ENCODE results near the gene DAZL. TPM values are rescaled to one million over a fixed set of nuclear protein-coding genes. Genes with fewer than 3 reads are reported as not detected.

DAZL gene, protein sequence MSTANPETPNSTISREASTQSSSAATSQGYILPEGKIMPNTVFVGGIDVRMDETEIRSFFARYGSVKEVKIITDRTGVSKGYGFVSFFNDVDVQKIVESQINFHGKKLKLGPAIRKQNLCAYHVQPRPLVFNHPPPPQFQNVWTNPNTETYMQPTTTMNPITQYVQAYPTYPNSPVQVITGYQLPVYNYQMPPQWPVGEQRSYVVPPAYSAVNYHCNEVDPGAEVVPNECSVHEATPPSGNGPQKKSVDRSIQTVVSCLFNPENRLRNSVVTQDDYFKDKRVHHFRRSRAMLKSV
- total RNA-seq (not detected), polyA plus RNA-seq (not detected)

DNA sequence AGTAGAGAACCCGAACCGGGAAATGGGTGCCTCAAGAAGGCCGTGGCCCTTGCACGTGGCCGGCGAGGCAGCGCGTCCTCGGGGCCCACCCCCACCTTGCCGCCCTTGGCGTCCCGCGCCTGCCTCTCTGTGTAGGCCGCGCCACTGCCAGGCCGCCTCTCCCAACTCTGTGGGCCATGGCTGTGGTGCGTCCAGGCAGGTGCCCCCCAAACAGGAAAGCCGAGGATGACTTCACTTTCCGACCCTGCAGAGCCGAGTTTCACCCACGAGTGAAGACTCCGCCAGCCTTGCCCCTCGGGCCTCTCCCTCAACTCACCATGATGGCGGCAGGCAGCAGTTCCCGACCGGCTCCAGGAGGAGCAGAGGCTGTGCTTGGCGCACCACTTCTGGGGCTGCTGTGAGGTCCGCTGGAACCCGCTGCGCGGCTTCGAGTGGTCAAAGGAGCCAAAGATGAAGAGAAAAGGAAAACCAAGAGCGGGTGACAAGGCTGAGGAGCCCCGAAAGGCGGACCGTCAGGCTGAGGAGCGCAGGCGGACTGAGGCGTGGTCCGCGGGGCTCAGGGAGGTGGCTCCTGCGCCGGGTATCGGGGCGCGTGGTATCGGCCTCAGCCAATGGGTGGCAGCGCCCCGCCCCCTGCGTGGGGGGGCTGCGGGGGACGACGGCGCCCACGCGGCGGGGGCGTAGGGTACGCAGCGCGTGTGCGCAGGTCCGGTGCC lies at the start of gene DAZL:
DAZL (minus strand) TSS at position 537 of the 716 bp plus-strand sequence; CDS start at position 319, 218 bp downstream.
- no peak within 1 kb of the TSS for H3K4me3 ChIP-seq (ENCODE audit: low read length in 2 of 2)
- intact Hi-C loops (cut with micrococcal nuclease), result loop anchor here (5.0 to 10.0 kb wide), 2 partner anchors 227 to 430 kb away; no protein-coding TSS in a partner anchor
- peaks cover 0 to 2% of the 10 kb centered on the region in 2 donors for H3K27me3 Mint-ChIP-seq

DNA sequence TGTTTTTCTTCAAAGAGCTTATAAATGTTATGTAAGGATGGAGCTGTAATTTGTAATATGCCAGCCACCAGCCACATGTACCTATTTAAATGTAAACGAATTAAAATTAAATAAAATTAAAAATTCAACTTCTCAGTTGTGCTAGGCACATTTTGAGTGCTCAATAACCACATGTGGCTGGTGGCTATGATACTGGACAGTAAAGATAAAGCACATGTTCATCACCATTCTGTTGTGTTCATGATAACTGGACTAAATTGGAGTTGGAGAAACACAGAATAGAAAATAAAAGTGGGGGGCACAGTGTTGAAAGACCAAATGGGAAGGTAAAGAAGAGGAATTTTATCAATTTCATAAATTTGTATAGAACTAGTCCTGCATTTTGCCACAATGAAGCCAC lies 49.8 kb upstream of the DAZL start:
- POLR2A ChIA-PET (ENCODE audit: partially characterized antibody), result no interaction called here
- no peaks in the 10 kb centered on the region for H3K9me3 ChIP-seq (ENCODE audit: control insufficient read depth in 1 of 2, low read length in 2 of 2)
- no peaks in the 10 kb centered on the region for H3K36me3 Mint-ChIP-seq
- CTCF ChIA-PET (ENCODE audit: partially characterized antibody), result interaction anchor here (1.4 kb wide), 1 partner anchor 10 kb away, joined by 3 read pairs; no protein-coding TSS in a partner anchor
- intact Hi-C loops (cut with micrococcal nuclease), result no loop called here
- H3K4me1 ChIP-seq (ENCODE audit: insufficient read depth, low read length), result no peaks in the 10 kb centered on the region
- no peaks in the 10 kb centered on the region for H3K36me3 ChIP-seq (ENCODE audit: insufficient read depth, low read length)
- H3K4me3 ChIP-seq (ENCODE audit: low read length in 2 of 2), result no peak overlapping the region
- no peaks in the 10 kb centered on the region for H3K27me3 ChIP-seq (ENCODE audit: insufficient read depth, low read length)
- DNase-seq, result no peak
- no peaks in the 10 kb centered on the region for H3K9me3 Mint-ChIP-seq
- no peak overlapping the region for H3K4me3 Mint-ChIP-seq
- no peaks in the 10 kb centered on the region for H3K4me1 Mint-ChIP-seq
- peaks cover 0 to 1% of the 10 kb centered on the region in 2 donors for H3K27me3 Mint-ChIP-seq
- H3K27ac Mint-ChIP-seq, result no peak overlapping the region
- no peak overlapping the region for H3K27ac ChIP-seq (ENCODE audit: low read depth, low read length)

More for the DNA sequence above, at the start of gene DAZL:
- POLR2A ChIA-PET (ENCODE audit: partially characterized antibody), result no interaction called here
- H3K9me3 ChIP-seq (ENCODE audit: control insufficient read depth in 1 of 2, low read length in 2 of 2), result no peaks in the 10 kb centered on the region
- H3K36me3 Mint-ChIP-seq, result no peaks in the 10 kb centered on the region
- CTCF ChIA-PET (ENCODE audit: partially characterized antibody), result no interaction called here
- no peaks in the 10 kb centered on the region for H3K36me3 ChIP-seq (ENCODE audit: insufficient read depth, low read length)
- H3K9me3 Mint-ChIP-seq, result no peaks in the 10 kb centered on the region
- peaks cover 0 to 2% (median under 1%) of the 10 kb centered on the region in 4 donors for H3K4me1 Mint-ChIP-seq
- peak within 1 kb of the TSS in 1 of 8 donors; percentile 16 for H3K4me3 Mint-ChIP-seq
- no peaks in the 10 kb centered on the region for H3K4me1 ChIP-seq (ENCODE audit: insufficient read depth, low read length)
- no peak for DNase-seq
- no peaks in the 10 kb centered on the region for H3K27me3 ChIP-seq (ENCODE audit: insufficient read depth, low read length)
- H3K27ac ChIP-seq (ENCODE audit: low read depth, low read length), result no peak within 1 kb of the TSS
- no peak within 1 kb of the TSS for H3K27ac Mint-ChIP-seq

DNA sequence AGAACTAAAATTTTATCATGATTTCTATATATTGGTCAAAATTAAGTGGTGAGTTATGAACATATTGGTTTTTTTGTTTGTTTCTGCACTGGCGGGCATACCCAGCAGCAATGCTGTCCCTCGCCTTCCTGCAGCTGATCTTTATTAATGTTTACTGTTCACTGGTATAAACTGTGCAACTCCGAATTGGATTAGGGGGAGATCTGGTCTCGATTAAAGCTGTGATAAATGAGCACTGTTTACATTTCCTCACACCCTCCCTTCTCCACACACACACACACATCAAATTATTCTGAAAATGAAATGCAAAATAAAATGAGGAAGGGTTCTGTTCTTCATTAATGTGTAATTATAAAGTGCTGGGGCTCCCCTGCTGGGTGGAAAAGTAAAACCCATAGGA lies 48.5 kb upstream of the DAZL start:
- Mint-ChIP-seq H3K4me3 (no peak overlapping the region), H3K4me1 (no peaks in the 10 kb centered on the region), H3K36me3 (no peaks in the 10 kb centered on the region), H3K27ac (no peak overlapping the region), H3K9me3 (no peaks in the 10 kb centered on the region), H3K27me3 (peaks cover 0 to 2% of the 10 kb centered on the region in 2 donors)
- Histone ChIP-seq H3K27ac (ENCODE audit: low read depth, low read length) (no peak overlapping the region), H3K36me3 (ENCODE audit: insufficient read depth, low read length) (no peaks in the 10 kb centered on the region), H3K4me1 (ENCODE audit: insufficient read depth, low read length) (no peaks in the 10 kb centered on the region), H3K27me3 (ENCODE audit: insufficient read depth, low read length) (no peaks in the 10 kb centered on the region), H3K4me3 (ENCODE audit: low read length in 2 of 2) (no peak overlapping the region), H3K9me3 (ENCODE audit: control insufficient read depth in 1 of 2, low read length in 2 of 2) (no peaks in the 10 kb centered on the region)
- no peak for DNase-seq
- ChIA-PET CTCF (ENCODE audit: partially characterized antibody) (no interaction called here), POLR2A (ENCODE audit: partially characterized antibody) (no interaction called here)
- intact Hi-C loops (cut with micrococcal nuclease), result no loop called here

DNA sequence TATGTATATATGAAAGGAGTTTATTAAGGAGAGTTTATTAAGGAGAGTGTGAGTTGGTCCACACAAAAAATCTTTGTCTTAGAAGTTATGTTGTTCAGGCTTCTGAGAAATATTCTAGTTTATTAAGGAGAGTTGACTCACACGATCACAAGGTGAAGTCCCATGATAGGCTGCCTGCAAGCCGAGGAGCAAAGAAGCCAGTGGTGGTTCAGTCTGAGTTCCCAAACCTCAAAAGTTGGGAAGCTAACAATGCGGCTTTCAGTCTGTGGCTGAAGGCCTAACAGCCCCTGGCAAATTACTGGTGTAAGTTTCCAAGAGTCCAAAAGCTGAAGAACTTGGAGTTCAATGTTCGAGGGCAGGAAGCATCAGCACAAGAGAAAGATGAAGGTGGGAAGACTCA lies 42.4 kb upstream of the DAZL start:
- Histone ChIP-seq H3K27me3 (ENCODE audit: insufficient read depth, low read length) (no peaks in the 10 kb centered on the region), H3K36me3 (ENCODE audit: insufficient read depth, low read length) (no peaks in the 10 kb centered on the region), H3K9me3 (ENCODE audit: control insufficient read depth in 1 of 2, low read length in 2 of 2) (no peaks in the 10 kb centered on the region), H3K4me3 (ENCODE audit: low read length in 2 of 2) (no peak overlapping the region), H3K27ac (ENCODE audit: low read depth, low read length) (no peak overlapping the region), H3K4me1 (ENCODE audit: insufficient read depth, low read length) (no peaks in the 10 kb centered on the region)
- POLR2A ChIA-PET (ENCODE audit: partially characterized antibody), result no interaction called here
- Mint-ChIP-seq H3K9me3 (peaks cover 0 to 4% (median 0%) of the 10 kb centered on the region in 8 donors), H3K27ac (no peak overlapping the region), H3K36me3 (no peaks in the 10 kb centered on the region), H3K4me3 (no peak overlapping the region), H3K27me3 (peaks cover 0 to 2% of the 10 kb centered on the region in 2 donors), H3K4me1 (no peaks in the 10 kb centered on the region)
- CTCF ChIA-PET (ENCODE audit: partially characterized antibody), result no interaction called here
- DNase-seq, result no peak
- intact Hi-C loops (cut with micrococcal nuclease), result no loop called here

DNA sequence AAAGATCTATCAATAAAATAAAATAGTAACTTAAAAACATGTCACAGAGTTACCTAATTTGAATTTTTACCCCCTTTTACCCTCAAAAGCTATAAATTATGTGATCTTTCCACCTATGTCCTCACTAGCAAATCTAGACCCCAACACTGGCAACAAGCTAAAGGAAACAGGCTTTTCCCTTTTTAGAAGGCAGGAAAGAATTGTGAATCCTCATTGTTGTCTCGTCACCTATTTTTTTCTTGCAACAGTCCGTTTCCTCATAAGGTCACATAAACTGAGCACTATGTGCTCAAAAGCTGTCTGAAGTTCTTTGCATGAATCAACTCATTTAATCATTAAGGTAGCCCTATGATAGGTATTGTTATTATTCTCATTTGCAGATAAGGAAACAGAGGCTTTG lies 34.6 kb upstream of the DAZL start:
- no peaks in the 10 kb centered on the region for H3K4me1 Mint-ChIP-seq
- no peak overlapping the region for H3K4me3 Mint-ChIP-seq
- H3K9me3 Mint-ChIP-seq, result peaks cover 0 to 4% (median 0%) of the 10 kb centered on the region in 8 donors
- no peaks in the 10 kb centered on the region for H3K36me3 Mint-ChIP-seq
- Histone ChIP-seq H3K27ac (ENCODE audit: low read depth, low read length) (no peak overlapping the region), H3K9me3 (ENCODE audit: control insufficient read depth in 1 of 2, low read length in 2 of 2) (no peaks in the 10 kb centered on the region), H3K4me3 (ENCODE audit: low read length in 2 of 2) (no peak overlapping the region), H3K4me1 (ENCODE audit: insufficient read depth, low read length) (no peaks in the 10 kb centered on the region), H3K36me3 (ENCODE audit: insufficient read depth, low read length) (no peaks in the 10 kb centered on the region), H3K27me3 (ENCODE audit: insufficient read depth, low read length) (no peaks in the 10 kb centered on the region)
- no peak for DNase-seq
- no peak overlapping the region for H3K27ac Mint-ChIP-seq
- POLR2A ChIA-PET (ENCODE audit: partially characterized antibody), result no interaction called here
- peaks cover 0 to 4% of the 10 kb centered on the region in 2 donors for H3K27me3 Mint-ChIP-seq
- CTCF ChIA-PET (ENCODE audit: partially characterized antibody), result interaction anchor here (1.0 kb wide), 1 partner anchor 600 kb away, joined by 3 read pairs; no protein-coding TSS in a partner anchor
- intact Hi-C loops (cut with micrococcal nuclease), result no loop called here

DNA sequence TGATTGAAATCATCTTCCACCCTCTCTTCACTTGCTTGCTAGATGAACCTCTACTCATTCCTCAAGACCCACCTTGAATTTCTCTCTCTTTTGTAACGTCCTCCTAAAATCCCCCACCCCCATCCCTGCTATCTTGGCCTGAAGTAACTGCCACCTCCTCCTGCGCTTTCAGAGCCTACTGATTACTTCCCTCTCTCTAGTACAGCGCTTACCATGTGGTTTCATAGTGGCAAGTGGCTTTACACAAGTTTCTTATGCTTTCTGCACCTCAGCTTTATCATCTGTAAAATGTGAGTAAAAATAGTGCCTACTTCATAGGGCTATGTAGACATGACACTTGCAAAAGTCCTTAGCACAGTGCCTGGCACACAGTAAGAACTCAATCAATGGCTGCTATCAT lies 28.7 kb upstream of the DAZL start:
- peaks cover 3 to 5% of the 10 kb centered on the region in 2 donors for H3K27me3 Mint-ChIP-seq
- Histone ChIP-seq H3K9me3 (ENCODE audit: control insufficient read depth in 1 of 2, low read length in 2 of 2) (no peaks in the 10 kb centered on the region), H3K27me3 (ENCODE audit: insufficient read depth, low read length) (no peaks in the 10 kb centered on the region), H3K27ac (ENCODE audit: low read depth, low read length) (no peak overlapping the region), H3K4me1 (ENCODE audit: insufficient read depth, low read length) (no peaks in the 10 kb centered on the region), H3K36me3 (ENCODE audit: insufficient read depth, low read length) (no peaks in the 10 kb centered on the region), H3K4me3 (ENCODE audit: low read length in 2 of 2) (no peak overlapping the region)
- CTCF ChIA-PET (ENCODE audit: partially characterized antibody), result no interaction called here
- intact Hi-C loops (cut with micrococcal nuclease), result no loop called here
- POLR2A ChIA-PET (ENCODE audit: partially characterized antibody), result interaction anchor here (0.6 kb wide), 1 partner anchor 92 kb away, joined by 3 read pairs; no protein-coding TSS in a partner anchor
- no peak for DNase-seq
- no peaks in the 10 kb centered on the region for H3K36me3 Mint-ChIP-seq
- H3K4me1 Mint-ChIP-seq, result no peaks in the 10 kb centered on the region
- no peak overlapping the region for H3K27ac Mint-ChIP-seq
- peaks cover 0 to 3% (median 0%) of the 10 kb centered on the region in 8 donors for H3K9me3 Mint-ChIP-seq
- H3K4me3 Mint-ChIP-seq, result no peak overlapping the region

DNA sequence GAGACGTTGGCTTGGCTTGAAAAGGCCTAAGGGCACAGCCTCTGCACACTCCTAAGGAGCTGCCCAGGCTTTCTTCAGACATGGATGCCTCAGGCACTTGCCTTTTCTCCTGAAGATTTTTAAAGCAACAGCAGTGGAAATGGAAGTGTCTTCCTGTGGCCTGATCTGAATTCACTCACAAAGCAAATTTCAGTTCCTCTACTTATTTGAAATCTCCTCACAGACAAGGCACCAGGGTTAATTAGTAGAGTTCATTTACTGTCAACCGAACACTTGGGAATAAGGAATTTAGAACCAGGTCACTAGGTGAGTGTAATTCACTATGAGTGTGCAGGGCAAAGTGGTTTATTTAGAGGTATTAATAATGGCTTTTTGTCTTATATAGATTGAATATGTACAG lies 27.2 kb upstream of the DAZL start:
- H3K4me1 Mint-ChIP-seq, result no peaks in the 10 kb centered on the region
- peaks cover 3 to 7% of the 10 kb centered on the region in 2 donors for H3K27me3 Mint-ChIP-seq
- H3K4me3 Mint-ChIP-seq, result no peak overlapping the region
- POLR2A ChIA-PET (ENCODE audit: partially characterized antibody), result no interaction called here
- intact Hi-C loops (cut with micrococcal nuclease), result no loop called here
- CTCF ChIA-PET (ENCODE audit: partially characterized antibody), result no interaction called here
- H3K27ac Mint-ChIP-seq, result no peak overlapping the region
- no peak overlapping the region for H3K4me3 ChIP-seq (ENCODE audit: low read length in 2 of 2)
- H3K4me1 ChIP-seq (ENCODE audit: insufficient read depth, low read length), result no peaks in the 10 kb centered on the region
- no peaks in the 10 kb centered on the region for H3K9me3 ChIP-seq (ENCODE audit: control insufficient read depth in 1 of 2, low read length in 2 of 2)
- H3K27ac ChIP-seq (ENCODE audit: low read depth, low read length), result no peak overlapping the region
- DNase-seq, result no peak
- no peaks in the 10 kb centered on the region for H3K27me3 ChIP-seq (ENCODE audit: insufficient read depth, low read length)
- H3K36me3 ChIP-seq (ENCODE audit: insufficient read depth, low read length), result no peaks in the 10 kb centered on the region
- peaks cover 0 to 3% (median 0%) of the 10 kb centered on the region in 8 donors for H3K9me3 Mint-ChIP-seq
- H3K36me3 Mint-ChIP-seq, result no peaks in the 10 kb centered on the region
